Measurements from ENCODE around the gene SLAMF9. TPM values are rescaled to one million over a fixed set of nuclear protein-coding genes. Genes with fewer than 3 reads are reported as not detected.

Gene SLAMF9
- total RNA-seq, 1 donor from 2014 or later, result not detected

DNA sequence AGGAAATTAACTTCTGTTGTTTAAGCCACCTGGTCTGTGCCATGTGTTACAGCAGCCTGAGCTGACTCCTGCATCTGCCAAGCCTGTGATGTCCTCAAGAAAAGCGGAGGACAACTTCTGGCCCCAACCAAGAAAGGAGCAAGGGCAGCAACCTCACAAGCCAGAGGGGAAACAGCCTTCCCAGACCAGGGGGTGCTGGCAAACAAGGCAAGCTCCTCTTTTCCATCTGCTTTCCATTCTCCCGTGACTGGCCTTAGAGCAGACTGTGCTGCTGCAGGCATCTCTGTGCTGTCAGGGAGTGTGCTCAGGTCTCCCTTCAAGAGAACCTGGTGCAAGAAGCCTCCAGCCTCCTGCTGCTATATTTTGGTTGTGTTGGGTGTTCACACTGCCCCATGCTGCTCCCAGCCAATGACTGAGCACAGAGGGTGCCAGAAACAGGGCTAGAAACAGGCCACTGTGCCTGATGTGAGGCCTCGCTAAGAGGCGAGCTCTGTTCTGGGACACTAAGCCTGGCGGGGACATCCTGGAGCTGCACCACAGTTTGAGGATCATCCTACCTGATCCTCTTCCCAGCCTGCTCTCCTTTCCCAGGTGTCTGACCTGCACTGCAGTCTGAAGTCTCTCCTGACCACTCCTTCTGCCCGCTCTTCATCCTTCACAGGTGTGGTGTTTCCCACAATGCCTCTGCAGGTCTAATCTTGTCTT lies 27.5 kb upstream of the SLAMF9 start:
- no peak overlapping the region for H3K4me3 Mint-ChIP-seq
- H3K36me3 Mint-ChIP-seq, result no peaks in the 10 kb centered on the region
- DNase-seq (ENCODE audit: extremely low spot score, unreplicated experiment), result no peak
- no peak overlapping the region for H3K27ac Mint-ChIP-seq
- TF ChIP-seq, protein P1, sequence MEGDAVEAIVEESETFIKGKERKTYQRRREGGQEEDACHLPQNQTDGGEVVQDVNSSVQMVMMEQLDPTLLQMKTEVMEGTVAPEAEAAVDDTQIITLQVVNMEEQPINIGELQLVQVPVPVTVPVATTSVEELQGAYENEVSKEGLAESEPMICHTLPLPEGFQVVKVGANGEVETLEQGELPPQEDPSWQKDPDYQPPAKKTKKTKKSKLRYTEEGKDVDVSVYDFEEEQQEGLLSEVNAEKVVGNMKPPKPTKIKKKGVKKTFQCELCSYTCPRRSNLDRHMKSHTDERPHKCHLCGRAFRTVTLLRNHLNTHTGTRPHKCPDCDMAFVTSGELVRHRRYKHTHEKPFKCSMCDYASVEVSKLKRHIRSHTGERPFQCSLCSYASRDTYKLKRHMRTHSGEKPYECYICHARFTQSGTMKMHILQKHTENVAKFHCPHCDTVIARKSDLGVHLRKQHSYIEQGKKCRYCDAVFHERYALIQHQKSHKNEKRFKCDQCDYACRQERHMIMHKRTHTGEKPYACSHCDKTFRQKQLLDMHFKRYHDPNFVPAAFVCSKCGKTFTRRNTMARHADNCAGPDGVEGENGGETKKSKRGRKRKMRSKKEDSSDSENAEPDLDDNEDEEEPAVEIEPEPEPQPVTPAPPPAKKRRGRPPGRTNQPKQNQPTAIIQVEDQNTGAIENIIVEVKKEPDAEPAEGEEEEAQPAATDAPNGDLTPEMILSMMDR (conservative IDR thresholded peaks at IDR 0.05), result no peak
- H3K9me3 Mint-ChIP-seq, result no peaks in the 10 kb centered on the region
- H3K4me1 Mint-ChIP-seq (ENCODE audit: unreplicated experiment), result no peaks in the 10 kb centered on the region
- peaks cover 31% of the 10 kb centered on the region for H3K27me3 Mint-ChIP-seq

DNA sequence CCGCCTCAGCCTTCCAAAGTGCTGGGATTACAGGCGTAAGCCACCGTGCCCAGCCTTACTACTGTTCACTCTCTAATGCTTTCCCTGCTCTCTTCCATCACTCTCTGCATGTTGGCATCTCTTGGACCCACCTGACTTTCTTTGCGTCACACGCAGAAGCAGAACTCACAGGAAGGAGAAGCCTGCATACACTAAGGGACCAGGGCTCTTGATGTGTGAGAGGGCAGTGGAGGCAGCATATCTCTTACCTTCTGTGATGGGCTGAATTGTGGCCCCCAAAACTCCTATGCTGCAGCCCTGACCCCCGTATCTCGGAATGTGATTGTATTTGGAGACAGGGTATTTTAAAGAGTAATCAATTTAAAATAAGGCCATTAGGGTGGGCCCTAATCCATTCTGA lies 26.7 kb upstream of the SLAMF9 start:
- no peak for DNase-seq (ENCODE audit: extremely low spot score, unreplicated experiment)
- Mint-ChIP-seq H3K4me3 (no peak overlapping the region), H3K27me3 (peaks cover 31% of the 10 kb centered on the region), H3K27ac (no peak overlapping the region), H3K4me1 (ENCODE audit: unreplicated experiment) (no peaks in the 10 kb centered on the region), H3K9me3 (no peaks in the 10 kb centered on the region), H3K36me3 (no peaks in the 10 kb centered on the region)
- TF ChIP-seq, protein P1 (conservative IDR thresholded peaks at IDR 0.05), result no peak

DNA sequence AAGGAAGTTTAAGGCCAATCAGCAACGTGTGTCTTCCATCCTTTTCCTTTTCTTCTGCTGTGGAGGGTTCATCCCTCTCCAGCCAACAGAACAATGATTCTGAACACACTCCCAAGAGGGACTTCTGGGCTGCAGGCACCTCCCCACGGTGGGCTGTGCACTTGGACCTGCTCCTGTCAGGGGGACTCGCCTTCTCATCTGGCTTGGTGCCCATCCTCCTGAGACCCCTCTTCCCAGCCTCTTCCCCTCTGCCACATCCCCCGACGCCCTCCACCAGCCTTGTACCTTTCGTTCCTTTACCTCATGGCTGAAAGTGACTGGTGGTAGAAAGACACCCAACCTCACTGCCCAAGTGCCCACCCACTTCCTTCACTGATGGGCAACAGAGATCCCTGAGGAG lies 26.0 kb upstream of the SLAMF9 start:
- Mint-ChIP-seq H3K27me3 (peaks cover 31% of the 10 kb centered on the region), H3K9me3 (no peaks in the 10 kb centered on the region), H3K36me3 (no peaks in the 10 kb centered on the region), H3K4me3 (no peak overlapping the region), H3K4me1 (ENCODE audit: unreplicated experiment) (no peaks in the 10 kb centered on the region), H3K27ac (no peak overlapping the region)
- TF ChIP-seq, protein P1 (conservative IDR thresholded peaks at IDR 0.05), result no peak
- DNase-seq (ENCODE audit: extremely low spot score, unreplicated experiment), result no peak

DNA sequence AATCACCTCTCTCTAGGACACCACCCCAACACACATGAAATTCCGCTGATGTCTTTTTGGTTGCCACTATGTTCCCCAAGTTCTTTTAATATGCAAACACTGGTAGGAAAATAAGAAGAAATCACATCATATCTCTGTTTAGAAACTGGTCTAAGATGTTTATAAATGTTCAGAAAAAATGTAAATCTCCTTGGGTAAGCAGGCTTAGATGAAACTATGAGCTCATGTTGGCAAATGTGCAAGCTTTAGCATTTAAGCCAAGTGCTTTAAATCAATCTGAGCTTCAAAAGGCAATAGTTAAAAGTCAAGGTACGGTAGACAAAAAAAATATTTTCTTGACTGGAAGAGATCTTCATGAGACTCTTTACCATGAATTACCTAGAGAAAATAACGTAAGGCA lies 25.2 kb upstream of the SLAMF9 start:
- no peak overlapping the region for H3K27ac Mint-ChIP-seq
- DNase-seq (ENCODE audit: extremely low spot score, unreplicated experiment), result no peak
- no peak overlapping the region for H3K4me3 Mint-ChIP-seq
- H3K9me3 Mint-ChIP-seq, result no peaks in the 10 kb centered on the region
- no peaks in the 10 kb centered on the region for H3K36me3 Mint-ChIP-seq
- TF ChIP-seq, protein P1 (conservative IDR thresholded peaks at IDR 0.05), result no peak
- H3K27me3 Mint-ChIP-seq, result peaks cover 31% of the 10 kb centered on the region
- H3K4me1 Mint-ChIP-seq (ENCODE audit: unreplicated experiment), result no peaks in the 10 kb centered on the region

DNA sequence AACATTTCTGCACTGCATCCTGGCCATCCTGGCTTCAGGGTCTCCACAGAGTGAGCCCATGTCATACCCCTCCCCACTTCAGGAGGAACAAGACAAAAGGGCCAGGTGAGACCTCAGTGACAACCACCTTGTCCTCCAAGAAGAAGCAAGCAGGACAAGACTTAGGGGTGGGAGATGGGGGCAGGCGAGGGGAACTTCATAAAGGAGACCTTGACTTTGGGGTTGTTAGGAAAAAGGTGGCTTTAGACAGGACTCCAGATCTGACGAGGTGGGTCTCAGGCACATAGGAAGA lies 24.0 kb upstream of the SLAMF9 start:
- no peak overlapping the region for H3K27ac Mint-ChIP-seq
- no peak for DNase-seq (ENCODE audit: extremely low spot score, unreplicated experiment)
- H3K36me3 Mint-ChIP-seq, result no peaks in the 10 kb centered on the region
- no peak overlapping the region for H3K4me3 Mint-ChIP-seq
- peaks cover 29% of the 10 kb centered on the region for H3K27me3 Mint-ChIP-seq
- no peaks in the 10 kb centered on the region for H3K9me3 Mint-ChIP-seq
- no peaks in the 10 kb centered on the region for H3K4me1 Mint-ChIP-seq (ENCODE audit: unreplicated experiment)
- TF ChIP-seq, protein P1 (conservative IDR thresholded peaks at IDR 0.05), result no peak

Measured in type B pancreatic cell (in vitro differentiated cells).